Measurements from ENCODE around the gene SORCS1.

The SORCS1 gene

DNA sequence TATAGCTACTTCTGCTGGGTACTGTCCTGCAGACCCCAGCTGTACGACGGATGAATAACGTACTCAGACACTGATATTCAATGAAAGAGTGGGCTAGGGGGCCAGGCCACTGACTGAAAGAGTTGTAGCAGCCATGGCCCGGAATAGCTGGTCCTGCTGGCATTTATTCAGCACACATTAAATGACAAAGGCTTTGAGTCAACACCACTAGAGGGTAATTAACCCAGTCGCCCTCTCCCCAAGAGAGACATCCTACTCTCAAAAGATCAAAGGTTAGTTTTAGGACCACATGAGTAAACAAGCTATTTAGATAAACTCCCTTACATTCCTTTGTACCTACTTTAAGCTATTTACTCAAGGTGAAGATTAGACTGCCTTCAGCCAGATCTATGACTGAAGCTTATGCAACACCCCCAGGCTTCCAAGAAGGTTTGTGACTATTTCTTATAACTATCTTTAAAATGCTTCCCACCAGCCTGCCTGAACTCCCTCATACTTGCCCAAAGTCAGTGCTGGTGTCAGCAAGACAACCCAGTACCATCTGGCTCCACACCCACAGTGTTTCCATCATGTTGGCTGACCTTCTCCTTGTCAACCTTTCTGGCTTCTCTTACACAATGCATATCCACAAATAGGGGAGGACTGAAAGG lies 629.1 kb downstream of the SORCS1 start:
- Histone ChIP-seq H3K27ac (ENCODE audit: extremely low read depth, low read depth, low read length) (no peak overlapping the region), H3K4me1 (ENCODE audit: control insufficient read depth, insufficient read depth, low read length) (no peaks in the 10 kb centered on the region; the same call in 1 of the 2 replicates), H3K4me3 (ENCODE audit: low read depth, low read length) (no peak overlapping the region), H3K36me3 (ENCODE audit: control insufficient read depth in 2 of 2, insufficient read depth in 1 of 2, low read length in 2 of 2) (no peaks in the 10 kb centered on the region), H3K9me3 (ENCODE audit: control insufficient read depth, insufficient read depth, low read depth, low read length) (no peaks in the 10 kb centered on the region)
- TF ChIP-seq ZNF132 (tag by site-specific recombination; IDR thresholded peaks at IDR 0.05; ENCODE audit: borderline replicate concordance) (no peak), ZNF223 (tag by site-specific recombination; IDR thresholded peaks at IDR 0.05) (no peak), ZNF701 (tag by site-specific recombination; IDR thresholded peaks at IDR 0.05) (no peak), TRIM28 (IDR thresholded peaks at IDR 0.05; ENCODE audit: borderline replicate concordance, low read length) (peak; percentile 45; the same call in 1 of the 2 replicates), ZNF324 (tag by site-specific recombination; IDR thresholded peaks at IDR 0.05) (no peak), SETDB1 (IDR thresholded peaks at IDR 0.05; ENCODE audit: insufficient read length, low read length) (peak; percentile 37), ZNF146 (tag by site-specific recombination; IDR thresholded peaks at IDR 0.05) (no peak)
- ChIA-PET POLR2A (no interaction called here), CTCF (interaction anchor here (0.6 kb wide), 1 partner anchor 50 kb away, joined by 3 read pairs; no protein-coding TSS in a partner anchor)

DNA sequence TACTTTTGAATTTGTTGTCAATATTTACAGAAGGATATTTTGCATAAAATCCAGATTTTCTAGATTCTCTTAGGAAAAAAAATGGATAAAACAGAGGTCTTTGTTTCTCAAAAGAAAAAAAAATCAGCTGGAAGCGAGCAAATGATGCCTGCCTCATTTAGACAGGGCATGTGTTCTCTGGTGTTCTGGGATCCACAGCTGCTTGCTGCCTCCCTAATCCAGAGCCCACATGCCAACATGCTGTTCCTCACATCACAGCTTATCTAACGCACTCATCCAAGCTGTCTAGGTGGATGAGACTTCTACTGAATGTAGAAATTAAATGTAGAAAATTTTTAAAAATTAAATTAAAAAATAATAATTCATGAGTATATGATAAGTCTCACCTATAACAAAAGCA lies 630.1 kb downstream of the SORCS1 start:
- Histone ChIP-seq H3K27ac (ENCODE audit: extremely low read depth, low read depth, low read length) (no peak overlapping the region), H3K36me3 (ENCODE audit: control insufficient read depth in 2 of 2, insufficient read depth in 1 of 2, low read length in 2 of 2) (no peaks in the 10 kb centered on the region), H3K9me3 (ENCODE audit: control insufficient read depth, insufficient read depth, low read depth, low read length) (no peaks in the 10 kb centered on the region), H3K4me1 (ENCODE audit: control insufficient read depth, insufficient read depth, low read length) (no peaks in the 10 kb centered on the region; the same call in 1 of the 2 replicates), H3K4me3 (ENCODE audit: low read depth, low read length) (no peak overlapping the region)
- TF ChIP-seq ZBTB8A (tag by site-specific recombination; IDR thresholded peaks at IDR 0.05) (no peak), ZNF621 (tag by site-specific recombination; IDR thresholded peaks at IDR 0.05) (no peak), ZNF184 (tag by site-specific recombination; IDR thresholded peaks at IDR 0.05) (no peak), ZNF624 (tag by site-specific recombination; IDR thresholded peaks at IDR 0.05) (no peak), HOXD13 (CRISPR knock-in tag; IDR thresholded peaks at IDR 0.05; ENCODE audit: borderline replicate concordance) (no peak), ZNF138 (tag by site-specific recombination; IDR thresholded peaks at IDR 0.05; ENCODE audit: borderline replicate concordance) (no peak), TCF7L2 (IDR thresholded peaks at IDR 0.05; ENCODE audit: borderline replicate concordance, low read depth, low read length) (no peak)
- TF ChIP-seq, protein P1, sequence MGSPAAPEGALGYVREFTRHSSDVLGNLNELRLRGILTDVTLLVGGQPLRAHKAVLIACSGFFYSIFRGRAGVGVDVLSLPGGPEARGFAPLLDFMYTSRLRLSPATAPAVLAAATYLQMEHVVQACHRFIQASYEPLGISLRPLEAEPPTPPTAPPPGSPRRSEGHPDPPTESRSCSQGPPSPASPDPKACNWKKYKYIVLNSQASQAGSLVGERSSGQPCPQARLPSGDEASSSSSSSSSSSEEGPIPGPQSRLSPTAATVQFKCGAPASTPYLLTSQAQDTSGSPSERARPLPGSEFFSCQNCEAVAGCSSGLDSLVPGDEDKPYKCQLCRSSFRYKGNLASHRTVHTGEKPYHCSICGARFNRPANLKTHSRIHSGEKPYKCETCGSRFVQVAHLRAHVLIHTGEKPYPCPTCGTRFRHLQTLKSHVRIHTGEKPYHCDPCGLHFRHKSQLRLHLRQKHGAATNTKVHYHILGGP (tag by site-specific recombination; IDR thresholded peaks at IDR 0.05), result no peak
- TF ChIP-seq, protein P2, sequence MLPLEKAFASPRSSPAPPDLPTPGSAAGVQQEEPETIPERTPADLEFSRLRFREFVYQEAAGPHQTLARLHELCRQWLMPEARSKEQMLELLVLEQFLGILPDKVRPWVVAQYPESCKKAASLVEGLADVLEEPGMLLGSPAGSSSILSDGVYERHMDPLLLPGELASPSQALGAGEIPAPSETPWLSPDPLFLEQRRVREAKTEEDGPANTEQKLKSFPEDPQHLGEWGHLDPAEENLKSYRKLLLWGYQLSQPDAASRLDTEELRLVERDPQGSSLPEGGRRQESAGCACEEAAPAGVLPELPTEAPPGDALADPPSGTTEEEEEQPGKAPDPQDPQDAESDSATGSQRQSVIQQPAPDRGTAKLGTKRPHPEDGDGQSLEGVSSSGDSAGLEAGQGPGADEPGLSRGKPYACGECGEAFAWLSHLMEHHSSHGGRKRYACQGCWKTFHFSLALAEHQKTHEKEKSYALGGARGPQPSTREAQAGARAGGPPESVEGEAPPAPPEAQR (tag by site-specific recombination; IDR thresholded peaks at IDR 0.05), result no peak
- POLR2A ChIA-PET, result no interaction called here
- CTCF ChIA-PET, result no interaction called here

DNA sequence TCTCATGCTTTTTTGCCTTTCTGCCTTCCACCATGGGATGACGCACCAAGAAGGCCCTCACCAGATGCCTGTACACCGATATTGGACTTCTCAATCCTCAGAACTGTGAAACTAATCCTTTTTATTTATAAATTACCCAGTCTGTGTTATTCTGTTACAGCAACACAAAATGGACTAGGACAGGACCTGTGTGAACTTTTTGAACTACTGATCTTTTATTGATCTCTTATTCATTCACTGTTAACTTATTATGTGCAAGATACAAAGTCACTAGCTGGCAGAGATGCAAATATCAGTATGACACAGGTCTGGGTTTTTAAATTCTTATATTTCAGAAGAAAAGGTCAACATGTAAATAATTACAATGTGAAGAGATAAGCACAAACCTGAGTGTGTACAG lies 635.8 kb downstream of the SORCS1 start:
- Histone ChIP-seq H3K36me3 (ENCODE audit: control insufficient read depth in 2 of 2, insufficient read depth in 1 of 2, low read length in 2 of 2) (no peaks in the 10 kb centered on the region), H3K27ac (ENCODE audit: extremely low read depth, low read depth, low read length) (no peak overlapping the region), H3K4me1 (ENCODE audit: control insufficient read depth, insufficient read depth, low read length) (no peaks in the 10 kb centered on the region), H3K9me3 (ENCODE audit: control insufficient read depth, insufficient read depth, low read depth, low read length) (no peaks in the 10 kb centered on the region), H3K4me3 (ENCODE audit: low read depth, low read length) (no peak overlapping the region)
- CTCF ChIA-PET, result interaction anchor here (0.6 kb wide), 1 partner anchor 533 kb away, joined by 3 read pairs; no protein-coding TSS in a partner anchor
- POLR2A ChIA-PET, result no interaction called here
- no peak for TF ChIP-seq ZNF626 (tag by site-specific recombination; IDR thresholded peaks at IDR 0.05)
- TF ChIP-seq, protein P3, sequence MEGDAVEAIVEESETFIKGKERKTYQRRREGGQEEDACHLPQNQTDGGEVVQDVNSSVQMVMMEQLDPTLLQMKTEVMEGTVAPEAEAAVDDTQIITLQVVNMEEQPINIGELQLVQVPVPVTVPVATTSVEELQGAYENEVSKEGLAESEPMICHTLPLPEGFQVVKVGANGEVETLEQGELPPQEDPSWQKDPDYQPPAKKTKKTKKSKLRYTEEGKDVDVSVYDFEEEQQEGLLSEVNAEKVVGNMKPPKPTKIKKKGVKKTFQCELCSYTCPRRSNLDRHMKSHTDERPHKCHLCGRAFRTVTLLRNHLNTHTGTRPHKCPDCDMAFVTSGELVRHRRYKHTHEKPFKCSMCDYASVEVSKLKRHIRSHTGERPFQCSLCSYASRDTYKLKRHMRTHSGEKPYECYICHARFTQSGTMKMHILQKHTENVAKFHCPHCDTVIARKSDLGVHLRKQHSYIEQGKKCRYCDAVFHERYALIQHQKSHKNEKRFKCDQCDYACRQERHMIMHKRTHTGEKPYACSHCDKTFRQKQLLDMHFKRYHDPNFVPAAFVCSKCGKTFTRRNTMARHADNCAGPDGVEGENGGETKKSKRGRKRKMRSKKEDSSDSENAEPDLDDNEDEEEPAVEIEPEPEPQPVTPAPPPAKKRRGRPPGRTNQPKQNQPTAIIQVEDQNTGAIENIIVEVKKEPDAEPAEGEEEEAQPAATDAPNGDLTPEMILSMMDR (tag by site-specific recombination; IDR thresholded peaks at IDR 0.05), result no peak
- TF ChIP-seq ZNF221 (tag by site-specific recombination; IDR thresholded peaks at IDR 0.05; ENCODE audit: borderline replicate concordance), result no peak
- TF ChIP-seq ZNF561 (tag by site-specific recombination; IDR thresholded peaks at IDR 0.05; ENCODE audit: borderline replicate concordance), result no peak
- TF ChIP-seq ZFP41 (tag by site-specific recombination; IDR thresholded peaks at IDR 0.05; ENCODE audit: borderline replicate concordance), result no peak
- TF ChIP-seq ZSCAN30 (tag by site-specific recombination; IDR thresholded peaks at IDR 0.05), result no peak
- TF ChIP-seq ZNF223 (tag by site-specific recombination; IDR thresholded peaks at IDR 0.05), result no peak
- TF ChIP-seq ZNF629 (tag by site-specific recombination; IDR thresholded peaks at IDR 0.05), result no peak
- TF ChIP-seq YY1 (tag by site-specific recombination; IDR thresholded peaks at IDR 0.05), result no peak
- no peak for TF ChIP-seq ZNF19 (tag by site-specific recombination; IDR thresholded peaks at IDR 0.05; ENCODE audit: low read depth)
- TF ChIP-seq, protein P4, sequence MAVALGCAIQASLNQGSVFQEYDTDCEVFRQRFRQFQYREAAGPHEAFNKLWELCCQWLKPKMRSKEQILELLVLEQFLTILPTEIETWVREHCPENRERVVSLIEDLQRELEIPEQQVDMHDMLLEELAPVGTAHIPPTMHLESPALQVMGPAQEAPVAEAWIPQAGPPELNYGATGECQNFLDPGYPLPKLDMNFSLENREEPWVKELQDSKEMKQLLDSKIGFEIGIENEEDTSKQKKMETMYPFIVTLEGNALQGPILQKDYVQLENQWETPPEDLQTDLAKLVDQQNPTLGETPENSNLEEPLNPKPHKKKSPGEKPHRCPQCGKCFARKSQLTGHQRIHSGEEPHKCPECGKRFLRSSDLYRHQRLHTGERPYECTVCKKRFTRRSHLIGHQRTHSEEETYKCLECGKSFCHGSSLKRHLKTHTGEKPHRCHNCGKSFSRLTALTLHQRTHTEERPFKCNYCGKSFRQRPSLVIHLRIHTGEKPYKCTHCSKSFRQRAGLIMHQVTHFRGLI (tag by site-specific recombination; IDR thresholded peaks at IDR 0.05), result no peak
- TF ChIP-seq ZNF366 (tag by site-specific recombination; conservative IDR thresholded peaks at IDR 0.05), result no peak
- no peak for TF ChIP-seq IKZF3 (tag by site-specific recombination; IDR thresholded peaks at IDR 0.05)

All from HEK293 (cell line).